ENCODE measurements around the gene CREB5.

- TF ChIP-seq TCF7L2 (IDR thresholded peaks at IDR 0.05; ENCODE audit: borderline replicate concordance, extremely low read depth, insufficient read depth, insufficient read length) (no peak), SIN3A (IDR thresholded peaks at IDR 0.05; ENCODE audit: low read depth) (no peak), POLR2A (IDR thresholded peaks at IDR 0.05; ENCODE audit: borderline replicate concordance, extremely low read depth, insufficient read depth, insufficient read length) (no peak), EZH2phosphoT487 (IDR thresholded peaks at IDR 0.05; ENCODE audit: borderline replicate concordance) (no peak), YY1 (IDR thresholded peaks at IDR 0.05; ENCODE audit: extremely low read depth, insufficient replicate concordance, low read depth, low read length) (no peak), CTCF (IDR thresholded peaks at IDR 0.05 in 2 of 3, conservative IDR thresholded peaks at IDR 0.05 in 1 of 3; ENCODE audit: borderline replicate concordance in 1 of 3, insufficient read depth in 1 of 3, low read depth in 2 of 3, low read length in 2 of 3) (no peak), SP1 (IDR thresholded peaks at IDR 0.05; ENCODE audit: low read depth) (no peak), POLR2AphosphoS5 (IDR thresholded peaks at IDR 0.05; ENCODE audit: low read depth, low read length) (no peak), SRF (IDR thresholded peaks at IDR 0.05; ENCODE audit: low read depth) (no peak), ZBTB33 (IDR thresholded peaks at IDR 0.05; ENCODE audit: extremely low read depth, insufficient replicate concordance, low read length) (no peak)
- TF ChIP-seq, protein P1, sequence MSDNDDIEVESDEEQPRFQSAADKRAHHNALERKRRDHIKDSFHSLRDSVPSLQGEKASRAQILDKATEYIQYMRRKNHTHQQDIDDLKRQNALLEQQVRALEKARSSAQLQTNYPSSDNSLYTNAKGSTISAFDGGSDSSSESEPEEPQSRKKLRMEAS (IDR thresholded peaks at IDR 0.05): no peak
Measured at GRCh38 chr7:28697913-28698563, 285.7 kb downstream of the CREB5 start.
